Sigmoid colon (tissue), 4 donors: ENCODE data around the gene IL9.

Experiments
- CTCF ChIP-seq, 4 experiments: fragments of 450-650 bp in 3 of 4; fragments of 200-600 bp in 1 of 4; IDR thresholded peaks; one replicate each; pipeline ENCODE4 v1.5.1; 2016 to 2019; ENCODE audit warnings: antibody characterized with exemption in 4 of 4, mild to moderate bottlenecking in 3 of 4, moderate library complexity in 2 of 4
- EP300 ChIP-seq, 4 donors: sonication (generic); formaldehyde crosslinking; IDR thresholded peaks; one replicate each; pipeline ENCODE4 v1.6.1; 2017; ENCODE audit warnings: antibody characterized with exemption in 4 of 4
- POLR2A ChIP-seq, 2 donors: fragments of 450-650 bp; IDR thresholded peaks; one replicate each; pipeline ENCODE4 v1.6.1; 2016; ENCODE audit warnings: antibody characterized with exemption in 2 of 2, mild to moderate bottlenecking in 2 of 2, moderate library complexity in 2 of 2
- POLR2AphosphoS5 ChIP-seq, 4 donors: sonication (generic); formaldehyde crosslinking; IDR thresholded peaks; one replicate each; pipeline ENCODE4 v1.6.1; 2017; ENCODE audit warnings: antibody characterized with exemption in 4 of 4

GRCh38 chr5:135862086-135862485 is 33.6 kb downstream of the IL9 start:
- TF ChIP-seq POLR2AphosphoS5 (IDR thresholded peaks at IDR 0.05) (no peak), CTCF (IDR thresholded peaks at IDR 0.05) (no peak), POLR2A (IDR thresholded peaks at IDR 0.05) (no peak), EP300 (IDR thresholded peaks at IDR 0.05) (no peak)
